LNCaP clone FGC (cell line): ENCODE results near the gene CCDC78.

Experiments used
- DNase-seq: peaks from one replicate; pipeline ENCODE4 v3.0.0-alpha.2; 2011; ENCODE audit warnings: low read depth
- H3K4me3 ChIP-seq: 2 replicates; pipeline ENCODE4 v1.5.1; 2011; ENCODE audit warnings: mild to moderate bottlenecking, low read depth, low read length, control low read depth
- CTCF ChIP-seq: IDR thresholded peaks from 2 replicates; pipeline ENCODE4 v1.5.1; 2012; ENCODE audit warnings: mild to moderate bottlenecking; ENCODE audit not compliant: control insufficient read depth, insufficient read depth; ENCODE audit errors: extremely low read depth

CCDC78 gene

GRCh38 chr16:700684-701584 lies 25.3 kb downstream of the CCDC78 start:
- no peak for DNase-seq
- no peak overlapping the region for H3K4me3 ChIP-seq
- no peak for TF ChIP-seq CTCF

GRCh38 chr16:698911-699671 lies 27.2 kb downstream of the CCDC78 start:
- no peak for DNase-seq
- no peak for TF ChIP-seq CTCF
- no peak overlapping the region for H3K4me3 ChIP-seq

GRCh38 chr16:695355-696089 lies 30.7 kb downstream of the CCDC78 start:
- TF ChIP-seq CTCF = no peak
- peak overlapping the region; percentile 56 for H3K4me3 ChIP-seq
- peak; percentile 66 for DNase-seq

- no peak for DNase-seq
- TF ChIP-seq CTCF = no peak
- peak overlapping the region; percentile 56 for H3K4me3 ChIP-seq
Measured at GRCh38 chr16:694863-695354, 31.3 kb downstream of the CCDC78 start.

GRCh38 chr16:694187-694862 lies 31.9 kb downstream of the CCDC78 start:
- peak overlapping the region; percentile 56 for H3K4me3 ChIP-seq
- TF ChIP-seq CTCF = no peak
- DNase-seq = no peak

- DNase-seq = no peak
- H3K4me3 ChIP-seq = no peak overlapping the region
- no peak for TF ChIP-seq CTCF
Measured at GRCh38 chr16:693766-694165, 32.5 kb downstream of the CCDC78 start.
